IMR-90 (cell line): Measurements from ENCODE around the gene MEGF6. TPM values are rescaled to one million over a fixed set of nuclear protein-coding genes. Genes with fewer than 3 reads are reported as not detected.

Source experiments
- ATAC-seq: fragments of 200-7000 bp; cut with Tn5 transposase; 2 replicates; pipeline ENCODE4 v1.9.1; 2020; ENCODE audit warnings: low read depth, mild to moderate bottlenecking, moderate library complexity
- BruUV-seq: library from RNA; stranded (reverse); fragments of 400-500 nt; replicated peaks from 2 replicates; lab custom pipeline; 2021; lab: Mats Ljungman, UMichigan
- CTCF ChIA-PET: fragments of 300-600 bp; formaldehyde crosslinking; extraction: SDS; loops from one replicate; lab custom pipeline; 2021; ENCODE audit warnings: antibody characterized with exemption; lab: Yijun Ruan, JAX
- POLR2A ChIA-PET: fragments of 300-600 bp; sonication (Branson Sonifier 250); formaldehyde crosslinking; loops from one replicate; lab custom pipeline; 2022; ENCODE audit warnings: antibody characterized with exemption; ENCODE audit not compliant: unreplicated experiment; lab: Charles Lee
- DNase-seq: peaks from one replicate; pipeline ENCODE4 v3.0.0; 2013
- H2AFZ ChIP-seq: replicated peaks from 2 replicates; pipeline ENCODE3; 2013; ENCODE audit warnings: low read length, mild to moderate bottlenecking; ENCODE audit not compliant: poor library complexity
- H2AK5ac ChIP-seq: 2 replicates; pipeline ENCODE4 v1.6.1; 2013; ENCODE audit warnings: low read depth, low read length, inconsistent platforms
- H2AK9ac ChIP-seq: replicated peaks from 2 replicates; pipeline ENCODE3; 2013; ENCODE audit warnings: mild to moderate bottlenecking, low read depth, low read length, moderate library complexity; ENCODE audit not compliant: poor library complexity
- H2BK120ac ChIP-seq: 2 replicates; pipeline ENCODE4 v1.6.1; 2013; ENCODE audit warnings: low read depth, low read length, inconsistent platforms
- H2BK15ac ChIP-seq: 3 replicates; pipeline ENCODE4 v1.6.1; 2013; ENCODE audit warnings: low read depth, low read length, inconsistent platforms
- H2BK20ac ChIP-seq: 2 replicates; pipeline ENCODE4 v1.6.1; 2013; ENCODE audit warnings: low read depth, mild to moderate bottlenecking, inconsistent platforms, low read length, moderate library complexity
- H2BK5ac ChIP-seq: 2 replicates; pipeline ENCODE4 v1.6.1; 2013; ENCODE audit warnings: mild to moderate bottlenecking, low read depth, low read length, inconsistent platforms; ENCODE audit not compliant: poor library complexity, severe bottlenecking
- H3K14ac ChIP-seq: replicated peaks from 2 replicates; pipeline ENCODE4 v1.6.1; 2013; ENCODE audit warnings: low read depth, low read length, inconsistent platforms
- H3K18ac ChIP-seq: 2 replicates; pipeline ENCODE4 v1.6.1; 2013; ENCODE audit warnings: low read depth, low read length, control low read depth
- H3K23ac ChIP-seq: 2 replicates; pipeline ENCODE4 v1.6.1; 2013; ENCODE audit warnings: low read depth, low read length, inconsistent platforms
- H3K27ac ChIP-seq: 2 replicates; pipeline ENCODE4 v1.5.1; 2013; ENCODE audit warnings: mild to moderate bottlenecking, control low read depth, low read length; ENCODE audit not compliant: insufficient read depth
- H3K27me3 ChIP-seq: 2 replicates; pipeline ENCODE4 v1.6.1; 2013; ENCODE audit warnings: low read length; ENCODE audit not compliant: control insufficient read depth, insufficient read depth
- H3K36me3 ChIP-seq: 2 replicates; pipeline ENCODE4 v1.6.1; 2013; ENCODE audit warnings: low read length, mixed read lengths; ENCODE audit not compliant: control insufficient read depth, insufficient read depth
- H3K4ac ChIP-seq: 2 replicates; pipeline ENCODE4 v1.6.1; 2013; ENCODE audit warnings: low read depth, low read length, inconsistent platforms
- H3K4me1 ChIP-seq: 2 replicates; pipeline ENCODE4 v1.6.1; 2013; ENCODE audit warnings: low read length, mixed read lengths; ENCODE audit not compliant: control insufficient read depth, insufficient read depth
- H3K4me2 ChIP-seq: 2 replicates; pipeline ENCODE4 v1.6.1; 2013; ENCODE audit warnings: low read depth, mild to moderate bottlenecking, control low read depth, low read length, moderate library complexity
- H3K4me3 ChIP-seq: 2 replicates; pipeline ENCODE4 v1.5.1; 2013; ENCODE audit warnings: low read depth, mild to moderate bottlenecking, control low read depth, low read length, moderate library complexity; ENCODE audit not compliant: insufficient read depth
- H3K56ac ChIP-seq: 2 replicates; pipeline ENCODE4 v1.6.1; 2013; ENCODE audit warnings: low read length, inconsistent platforms; ENCODE audit not compliant: insufficient read depth; ENCODE audit errors: extremely low read depth
- H3K79me1 ChIP-seq, 2 experiments: 2 replicates each; pipeline ENCODE4 v1.6.1; 2013; ENCODE audit warnings: low read length in 2 of 2, inconsistent platforms in 1 of 2, low read depth in 1 of 2
- H3K9ac ChIP-seq: 2 replicates; pipeline ENCODE4 v1.6.1; 2013; ENCODE audit warnings: low read depth, low read length, control low read depth
- H3K9me1 ChIP-seq: 2 replicates; pipeline ENCODE4 v1.6.1; 2013; ENCODE audit warnings: low read length, inconsistent platforms; ENCODE audit not compliant: insufficient read depth
- H3K9me3 ChIP-seq: 2 replicates; pipeline ENCODE4 v1.6.1; 2013; ENCODE audit warnings: low read length; ENCODE audit not compliant: control insufficient read depth, insufficient read depth
- H4K20me1 ChIP-seq: 2 replicates; pipeline ENCODE4 v1.6.1; 2013; ENCODE audit warnings: low read length, inconsistent platforms; ENCODE audit not compliant: insufficient read depth
- H4K5ac ChIP-seq: 2 replicates; pipeline ENCODE4 v1.6.1; 2013; ENCODE audit warnings: mild to moderate bottlenecking, low read depth, low read length, control low read depth
- H4K8ac ChIP-seq, 2 experiments: 2 replicates each; pipeline ENCODE4 v1.6.1; 2013; ENCODE audit warnings: low read depth in 2 of 2, low read length in 2 of 2, control low read depth in 1 of 2, inconsistent platforms in 1 of 2
- H4K91ac ChIP-seq: 2 replicates; pipeline ENCODE4 v1.6.1; 2013; ENCODE audit warnings: low read depth, low read length, inconsistent platforms; ENCODE audit not compliant: insufficient read depth
- CTCF ChIP-seq: conservative IDR thresholded peaks from 2 replicates; pipeline ENCODE4 v1.5.1; 2012; ENCODE audit warnings: mild to moderate bottlenecking, low read depth, low read length, improper control_type of control experiment
- MXI1 ChIP-seq: IDR thresholded peaks from 2 replicates; pipeline ENCODE4 v1.6.1; 2012; ENCODE audit warnings: low read depth, mild to moderate bottlenecking, low read length, moderate library complexity, borderline replicate concordance
- RFX5 ChIP-seq: IDR thresholded peaks from 2 replicates; pipeline ENCODE4 v1.8.0; 2012; ENCODE audit warnings: low read depth, mild to moderate bottlenecking, low read length, moderate library complexity
- SMC3 ChIP-seq: fragments of 150-350 bp; IDR thresholded peaks from 2 replicates; pipeline ENCODE4 v1.6.1; 2016; ENCODE audit warnings: low read depth, mild to moderate bottlenecking, antibody characterized with exemption, low read length, moderate library complexity
- USF2 ChIP-seq: fragments of 150-350 bp; IDR thresholded peaks from 2 replicates; pipeline ENCODE4 v1.6.1; 2017; ENCODE audit warnings: mild to moderate bottlenecking, antibody characterized with exemption, low read length, low read depth
- WGBS, 2 experiments: methylation state at CpG; one replicate each; pipeline versions ENCODE4 v1.1.5 to v1.1.7; 2013; ENCODE audit warnings: missing lambda C conversion rate in 2 of 2; ENCODE audit not compliant: insufficient read length in 1 of 2; ENCODE audit errors: extremely low coverage in 2 of 2; 5-methylcytosine and 5-hydroxymethylcytosine counted together
- dilution Hi-C: fragments of 300-500 bp; cut with HindIII; formaldehyde crosslinking; loops from one replicate; pipeline ENCODE4 v1.14.3; 2018; ENCODE audit warnings: low sequenced_read_pairs; ENCODE audit not compliant: unreplicated experiment
- in situ Hi-C: fragments of 300-500 bp; cut with MboI; formaldehyde crosslinking; loops from 3 replicates; pipeline ENCODE4 v1.14.3; 2019; ENCODE audit warnings: low sequenced_read_pairs, inconsistent platforms, mixed read lengths
- intact Hi-C: fragments of 100-400 bp; cut with micrococcal nuclease; formaldehyde crosslinking; loops from 2 replicates; pipeline ENCODE4 v1.10.0; 2022
- polyA plus RNA-seq, 3 experiments: library from polyadenylated mRNA; depleted of rRNA; stranded (reverse); fragments of >200 nt; gene quantifications; 2 replicates each; pipeline ENCODE4 v1.2.3, GENCODE V29; 2012; ENCODE audit warnings: low replicate concordance in 1 of 3
- total RNA-seq: library from RNA; depleted of rRNA; stranded (reverse); fragments of >200 nt; gene quantifications from 2 replicates; pipeline ENCODE4 v1.2.3, GENCODE V29; 2012

Gene MEGF6
- total and polyA plus RNA-seq, 2 of the 4 experiments (the other 2 are of a cell fraction) = 0.72 to 4.1 TPM

GRCh38 chr1:3614755-3615742 is 3.7 kb upstream of the MEGF6 start (continued):
- TF ChIP-seq CTCF = peak; percentile 61

GRCh38 chr1:3612123-3612522 is 815 bp upstream of the MEGF6 start:
- Histone ChIP-seq H3K9ac (no peak overlapping the region), H3K9me1 (no peaks in the 10 kb centered on the region), H3K4me2 (no peak overlapping the region), H4K5ac (no peak overlapping the region), H2BK5ac (no peak overlapping the region), H4K91ac (no peak overlapping the region), H2AK5ac (no peak overlapping the region), H4K8ac (no peak overlapping the region), H2BK15ac (no peak overlapping the region), H3K9me3 (no peaks in the 10 kb centered on the region), H3K27me3 (peaks cover 29% of the 10 kb centered on the region; the same call in 1 of the 2 replicates), H3K56ac (no peak overlapping the region), H3K4me3 (no peak overlapping the region), H2AK9ac (peak overlapping the region; percentile 19), H3K14ac (no peak overlapping the region), H3K18ac (no peak overlapping the region), H3K23ac (no peak overlapping the region), H2BK120ac (no peak overlapping the region), H2AFZ (peak overlapping the region; percentile 48), H4K20me1 (no peaks in the 10 kb centered on the region), H2BK20ac (no peak overlapping the region), H3K27ac (no peak overlapping the region), H3K4ac (no peak overlapping the region), H3K79me1 (no peaks in the 10 kb centered on the region), H3K36me3 (no peaks in the 10 kb centered on the region), H3K4me1 (peaks cover 18% of the 10 kb centered on the region)
- no peak for TF ChIP-seq MXI1
- TF ChIP-seq RFX5 = no peak
- no peak for TF ChIP-seq SMC3
- no peak for TF ChIP-seq USF2
- intact Hi-C loops = no loop called here
- no peak for ATAC-seq
- dilution Hi-C loops = no loop called here
- ChIA-PET CTCF (no interaction called here), POLR2A (no interaction called here)
- 81% methylated on average over 3 of the region's 7 CpGs; no CpG with 5 or more reads in 1 of the 2 experiments for WGBS, 2 experiments
- BruUV-seq = no TSS peak
- no peak for DNase-seq
- in situ Hi-C loops = no loop called here
